DND-41 (cell line): ENCODE data around the gene CLEC18A.

Experiments
- ATAC-seq: fragments of 200-7000 bp; cut with Tn5 transposase; 3 replicates; pipeline ENCODE4 v1.9.1; 2021; ENCODE audit warnings: low read depth; ENCODE audit not compliant: insufficient read depth
- DNase-seq: peaks from one replicate; pipeline ENCODE4 v3.0.0-alpha.2; 2020
- H2AFZ ChIP-seq: 2 replicates; pipeline ENCODE4 v1.6.0; 2012; ENCODE audit warnings: low read depth, low read length
- H3K27ac ChIP-seq: 2 replicates; pipeline ENCODE4 v1.5.1; 2012; ENCODE audit warnings: low read length, inconsistent platforms
- H3K27me3 ChIP-seq: fragments of 200-600 bp; sonication (generic); 2 replicates; pipeline ENCODE4 v1.6.0; 2012; ENCODE audit warnings: low read length, mild to moderate bottlenecking, inconsistent platforms; ENCODE audit not compliant: insufficient read depth, poor library complexity
- H3K36me3 ChIP-seq: 2 replicates; pipeline ENCODE4 v1.5.1; 2012; ENCODE audit warnings: low read length, inconsistent platforms; ENCODE audit not compliant: insufficient read depth
- H3K4me1 ChIP-seq: 2 replicates; pipeline ENCODE4 v1.5.1; 2012; ENCODE audit warnings: mild to moderate bottlenecking, low read length; ENCODE audit not compliant: insufficient read depth
- H3K4me2 ChIP-seq: 2 replicates; pipeline ENCODE4 v1.6.0; 2012; ENCODE audit warnings: mild to moderate bottlenecking, moderate library complexity, low read length, inconsistent platforms; ENCODE audit not compliant: insufficient read depth
- H3K4me3 ChIP-seq, 2 experiments: fragments of 200-600 bp in 1 of 2; shearing (Covaris generic) in 1 of 2; 2 replicates each; pipeline ENCODE4 v1.5.1; 2012 to 2016; ENCODE audit warnings: inconsistent platforms in 2 of 2, low read length in 2 of 2, mild to moderate bottlenecking in 2 of 2, low read depth in 1 of 2, moderate library complexity in 1 of 2
- H3K79me2 ChIP-seq: 2 replicates; pipeline ENCODE4 v1.6.0; 2012; ENCODE audit warnings: low read length, inconsistent platforms; ENCODE audit not compliant: insufficient read depth
- H3K9ac ChIP-seq: 2 replicates; pipeline ENCODE4 v1.6.0; 2012; ENCODE audit warnings: low read depth, mild to moderate bottlenecking, inconsistent platforms, low read length, moderate library complexity
- H3K9me3 ChIP-seq: 2 replicates; pipeline ENCODE4 v1.5.1; 2012; ENCODE audit warnings: low read length, moderate library complexity, mild to moderate bottlenecking, inconsistent platforms; ENCODE audit not compliant: insufficient read depth, severe bottlenecking
- H4K20me1 ChIP-seq: 2 replicates; pipeline ENCODE4 v1.6.0; 2012; ENCODE audit warnings: low read length; ENCODE audit not compliant: insufficient read depth
- CTCF ChIP-seq: IDR thresholded peaks from 2 replicates; pipeline ENCODE4 v1.5.1; 2012; ENCODE audit warnings: borderline replicate concordance, low read length, moderate library complexity, mild to moderate bottlenecking; ENCODE audit not compliant: poor library complexity, severe bottlenecking; ENCODE audit errors: extremely low read depth
- EZH2 ChIP-seq: IDR thresholded peaks from 3 replicates; pipeline ENCODE4 v1.6.1; 2012; ENCODE audit warnings: borderline replicate concordance, low read depth, mild to moderate bottlenecking, moderate library complexity, low read length, inconsistent platforms; ENCODE audit not compliant: severe bottlenecking

Gene CLEC18A

GRCh38 chr16:69910964-69911363 lies 40.2 kb upstream of the CLEC18A start:
- Histone ChIP-seq H2AFZ (no peak overlapping the region), H3K4me2 (no peak overlapping the region), H3K36me3 (0 out of 2 replicates have a peak, but pooled peaks cover 8% of the 10 kb centered on the region), H3K9ac (no peak overlapping the region), H3K4me3 (no peak overlapping the region), H3K27ac (no peak overlapping the region), H3K9me3 (no peaks in the 10 kb centered on the region), H3K27me3 (no peaks in the 10 kb centered on the region), H3K4me1 (no peaks in the 10 kb centered on the region), H3K79me2 (no peaks in the 10 kb centered on the region), H4K20me1 (no peaks in the 10 kb centered on the region)
- TF ChIP-seq CTCF (no peak), EZH2 (no peak)
- no peak for DNase-seq
- no peak for ATAC-seq

GRCh38 chr16:69916462-69916861 lies 34.7 kb upstream of the CLEC18A start:
- Histone ChIP-seq H3K9ac (no peak overlapping the region), H3K36me3 (no peaks in the 10 kb centered on the region), H3K4me2 (no peak overlapping the region), H2AFZ (no peak overlapping the region), H4K20me1 (no peaks in the 10 kb centered on the region), H3K27me3 (no peaks in the 10 kb centered on the region), H3K4me1 (no peaks in the 10 kb centered on the region), H3K4me3 (no peak overlapping the region), H3K9me3 (no peaks in the 10 kb centered on the region), H3K27ac (no peak overlapping the region), H3K79me2 (no peaks in the 10 kb centered on the region)
- DNase-seq: no peak
- TF ChIP-seq CTCF: no peak
- TF ChIP-seq EZH2: no peak
- no peak for ATAC-seq

GRCh38 chr16:69917311-69917710 lies 33.8 kb upstream of the CLEC18A start:
- H3K36me3 ChIP-seq: no peaks in the 10 kb centered on the region
- ATAC-seq: no peak
- H3K27ac ChIP-seq: no peak overlapping the region
- H3K27me3 ChIP-seq: no peaks in the 10 kb centered on the region
- no peak overlapping the region for H3K4me2 ChIP-seq
- no peaks in the 10 kb centered on the region for H4K20me1 ChIP-seq
- DNase-seq: no peak
- no peaks in the 10 kb centered on the region for H3K79me2 ChIP-seq
- H3K4me3 ChIP-seq: no peak overlapping the region
- TF ChIP-seq EZH2 (no peak), CTCF (no peak)
- H3K9me3 ChIP-seq: no peaks in the 10 kb centered on the region
- H2AFZ ChIP-seq: no peak overlapping the region
- no peaks in the 10 kb centered on the region for H3K4me1 ChIP-seq
- no peak overlapping the region for H3K9ac ChIP-seq

- no peaks in the 10 kb centered on the region for H4K20me1 ChIP-seq
- H3K9ac ChIP-seq: no peak overlapping the region
- H3K4me2 ChIP-seq: no peak overlapping the region
- no peak overlapping the region for H3K27ac ChIP-seq
- H3K79me2 ChIP-seq: no peaks in the 10 kb centered on the region
- no peaks in the 10 kb centered on the region for H3K36me3 ChIP-seq
- ATAC-seq (no peak), DNase-seq (no peak)
- H3K4me3 ChIP-seq: no peak overlapping the region
- no peaks in the 10 kb centered on the region for H3K4me1 ChIP-seq
- no peaks in the 10 kb centered on the region for H3K27me3 ChIP-seq
- H3K9me3 ChIP-seq: no peaks in the 10 kb centered on the region
- TF ChIP-seq CTCF (no peak), EZH2 (no peak)
- no peak overlapping the region for H2AFZ ChIP-seq
Measured at GRCh38 chr16:69917739-69918138, 33.4 kb upstream of the CLEC18A start.
